GM18873 (cell line): Measurements from ENCODE around the gene MUC3A.
"Not testable (repeated sequence)": the region's sequence is repeated elsewhere in the genome, so short reads cannot be mapped to it uniquely, and the experiment has no call there.

ENCODE experiments used
- ATAC-seq: cut with Tn5 transposase; IDR thresholded peaks from one replicate; pipeline ENCODE4 v1.9.1; 2021; ENCODE audit warnings: mild to moderate bottlenecking, moderate library complexity, moderate number of reproducible peaks; ENCODE audit not compliant: unreplicated experiment, low FRiP score

Gene MUC3A

DNA sequence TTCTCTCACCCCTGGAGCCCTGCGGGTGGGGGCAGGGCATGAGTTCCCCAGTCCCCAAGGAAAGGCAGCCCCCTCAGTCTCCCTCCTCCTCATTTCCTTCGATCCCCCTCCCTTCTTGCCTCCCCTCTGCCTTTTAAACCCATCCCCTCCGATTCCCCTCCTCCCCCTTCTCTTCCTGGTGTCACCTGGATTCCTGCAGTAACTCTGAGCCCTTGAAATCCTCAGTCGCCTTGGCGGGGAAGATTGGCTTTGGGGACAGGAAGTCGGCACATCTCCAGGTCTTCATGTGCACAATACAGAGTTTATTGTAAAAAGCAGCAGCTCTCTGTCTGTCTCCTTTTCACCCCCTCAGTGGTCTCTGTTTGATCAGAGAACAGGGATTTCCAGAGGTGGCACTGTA lies 18.7 kb downstream of the MUC3A start:
- no peak for ATAC-seq

DNA sequence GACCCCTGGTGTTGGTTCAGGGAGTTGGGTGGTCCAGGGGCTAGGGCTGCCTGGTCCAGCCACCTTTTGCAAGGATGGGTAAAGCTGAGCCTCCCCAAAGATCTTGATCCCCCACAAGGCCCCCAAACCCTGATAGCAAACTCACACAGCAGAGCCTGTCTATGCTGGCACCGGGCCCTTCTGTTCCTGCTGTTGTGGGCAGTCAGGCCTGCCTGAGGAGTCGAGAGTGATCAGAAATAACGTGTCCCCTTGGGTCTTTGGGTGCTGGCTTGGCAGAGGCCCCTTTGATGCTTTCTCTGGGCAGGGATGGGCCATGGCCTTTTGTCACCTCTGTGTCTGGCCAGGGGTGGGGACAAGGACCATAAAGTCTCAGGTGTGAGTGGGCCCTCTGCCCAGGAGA lies 19.3 kb downstream of the MUC3A start:
- no peak for ATAC-seq

DNA sequence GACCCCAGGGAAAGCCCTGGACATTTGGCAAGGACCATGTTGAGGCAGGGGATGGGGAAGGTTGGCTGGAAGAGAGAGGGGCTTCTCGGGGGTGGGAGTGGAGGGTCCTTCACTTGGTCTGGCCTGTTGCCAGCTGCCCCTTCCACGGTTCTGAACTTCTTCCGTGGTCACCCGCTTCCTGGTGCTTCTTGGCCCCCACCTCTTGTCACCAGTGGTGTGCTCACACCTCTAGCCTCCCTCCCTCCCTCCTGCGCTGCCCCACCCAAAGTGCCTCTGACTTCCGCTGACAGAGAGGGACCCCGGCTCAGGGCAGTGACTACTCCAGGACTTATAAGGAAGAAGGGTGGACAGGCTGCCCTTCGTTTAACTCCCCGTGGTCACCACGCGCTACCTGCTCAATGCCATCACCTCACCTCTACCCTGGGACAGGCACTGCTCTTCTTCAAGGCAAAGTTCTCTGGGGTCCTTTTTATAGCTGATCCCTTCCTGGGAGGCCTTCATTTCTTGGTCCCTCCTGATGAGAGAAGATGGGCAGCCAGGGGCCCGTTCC lies 19.8 kb downstream of the MUC3A start, which contains the start of gene MUC12:
Gene MUC12, plus strand, starts transcription at position 500 of the 550 bp plus-strand sequence. CDS start 58 bp downstream, outside the sequence.
- no peak for ATAC-seq

DNA sequence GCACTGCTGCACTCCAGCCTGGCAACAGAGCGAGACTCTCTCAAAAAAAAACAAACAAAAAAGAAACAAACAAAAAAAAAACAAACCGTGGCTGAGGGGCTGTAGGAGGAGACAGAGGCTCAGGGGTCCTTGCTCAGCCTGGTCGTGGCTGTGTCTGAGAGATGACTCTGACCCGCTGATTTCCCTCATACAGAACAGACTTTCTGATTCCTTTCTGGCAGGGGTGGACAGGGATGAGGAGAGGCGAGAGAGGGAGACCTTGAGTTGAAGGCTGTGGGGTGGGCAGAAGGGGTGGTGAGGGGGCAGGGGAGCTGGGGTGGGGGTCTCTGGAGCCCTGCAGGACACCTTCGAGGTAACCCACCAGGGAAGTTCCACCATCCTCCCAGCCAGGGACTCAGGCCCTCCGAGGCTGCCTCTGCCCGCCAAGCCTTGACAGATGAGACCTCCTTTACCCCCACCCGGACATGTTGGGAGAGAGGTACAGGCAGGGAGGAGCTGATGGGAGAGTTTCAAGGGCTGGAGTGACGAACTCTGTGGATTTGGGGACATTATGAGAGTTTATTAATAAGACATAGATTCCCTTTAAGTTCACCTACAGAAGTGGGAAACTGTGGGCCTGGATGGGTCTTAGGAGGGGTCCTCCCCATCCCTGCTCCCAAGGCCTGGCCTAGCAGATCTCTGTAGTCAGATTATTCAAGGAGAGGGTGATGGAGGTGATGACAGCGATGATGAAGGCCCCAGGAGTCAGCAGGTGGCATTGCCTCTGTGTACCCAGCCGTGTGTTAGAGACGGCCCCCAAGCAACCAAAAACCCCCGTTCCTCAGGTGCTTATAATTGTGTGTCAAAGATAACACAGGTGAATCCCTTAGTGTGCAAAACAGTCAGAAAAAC lies 22.0 kb downstream of the MUC3A start:
- ATAC-seq, result no peak

DNA sequence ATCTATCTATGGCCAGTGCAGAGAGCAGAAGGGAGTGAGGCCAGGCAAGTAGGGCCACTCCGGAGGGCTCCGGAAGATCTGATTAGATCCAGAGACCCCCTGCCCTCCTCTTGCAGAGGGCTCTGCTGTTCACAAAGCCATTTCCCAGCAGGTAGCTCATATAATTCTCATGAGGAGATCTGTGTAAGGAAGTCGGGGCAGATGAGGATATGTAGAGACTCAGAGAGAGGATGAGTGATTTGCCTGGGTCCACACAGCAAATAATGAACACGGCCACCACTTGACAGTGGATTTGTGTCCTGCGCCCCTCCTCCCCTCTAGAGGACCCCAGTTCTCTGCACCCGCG lies 22.6 kb downstream of the MUC3A start:
- ATAC-seq, result no peak

DNA sequence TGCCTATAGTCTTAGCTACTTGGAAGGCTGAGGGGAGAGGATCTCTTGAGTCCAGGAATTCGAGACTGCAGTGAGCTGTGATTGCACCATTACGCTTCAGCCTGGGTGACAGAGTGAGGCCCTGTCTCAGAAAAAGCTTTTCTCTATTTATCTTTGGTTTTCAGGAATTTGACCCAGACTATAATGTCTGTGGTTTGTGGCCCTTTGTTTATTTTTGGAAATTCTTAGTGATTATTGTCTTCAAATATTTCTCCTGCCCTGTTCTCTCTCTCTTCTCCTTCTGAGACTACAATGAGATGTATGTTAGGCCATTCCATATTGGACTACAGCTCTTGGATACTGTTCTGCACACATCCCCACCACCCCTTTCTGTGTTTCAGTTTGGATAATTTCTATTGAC lies 24.7 kb downstream of the MUC3A start:
- no peak for ATAC-seq

DNA sequence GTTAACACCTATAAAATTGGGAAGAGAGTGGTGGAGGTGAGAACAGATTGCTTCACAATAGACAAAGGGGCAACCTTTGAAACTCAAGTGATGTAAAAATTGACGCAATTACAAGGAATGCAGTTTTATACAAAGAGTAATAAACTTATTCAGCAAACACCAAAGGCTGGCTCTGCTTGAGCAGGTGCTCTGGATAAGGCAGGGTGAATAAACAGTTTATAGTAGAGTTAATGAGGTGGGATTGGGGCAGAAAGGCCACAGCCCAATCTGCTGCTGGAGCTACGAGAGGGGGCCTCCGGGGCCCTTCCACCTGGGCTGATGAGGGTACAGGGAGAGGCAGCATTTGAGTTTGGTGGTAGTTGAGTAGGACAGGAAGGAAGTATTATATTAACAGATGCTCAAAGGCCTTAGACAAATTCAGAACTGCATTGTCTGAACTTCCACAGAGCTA lies 26.1 kb downstream of the MUC3A start:
- ATAC-seq, result no peak

DNA sequence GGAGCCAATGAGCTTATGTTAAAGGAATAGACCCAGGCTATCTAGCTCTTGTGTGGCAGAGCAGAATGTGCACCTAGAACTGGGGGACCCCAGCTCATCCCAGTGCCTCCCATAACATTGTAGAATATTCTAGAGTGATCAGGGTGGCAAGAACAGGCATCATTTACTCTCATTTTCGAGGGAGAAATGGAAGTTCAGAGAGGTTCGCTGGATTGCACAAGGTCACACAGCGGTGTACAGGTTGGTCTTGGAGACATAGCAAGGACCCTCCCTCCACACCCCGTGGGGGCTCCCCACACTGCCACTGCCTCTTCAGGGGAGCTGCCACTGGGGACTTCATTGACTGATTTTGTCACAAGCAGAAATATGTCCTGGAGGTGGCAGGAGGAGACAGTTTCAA lies 29.0 kb downstream of the MUC3A start:
- no peak for ATAC-seq

DNA sequence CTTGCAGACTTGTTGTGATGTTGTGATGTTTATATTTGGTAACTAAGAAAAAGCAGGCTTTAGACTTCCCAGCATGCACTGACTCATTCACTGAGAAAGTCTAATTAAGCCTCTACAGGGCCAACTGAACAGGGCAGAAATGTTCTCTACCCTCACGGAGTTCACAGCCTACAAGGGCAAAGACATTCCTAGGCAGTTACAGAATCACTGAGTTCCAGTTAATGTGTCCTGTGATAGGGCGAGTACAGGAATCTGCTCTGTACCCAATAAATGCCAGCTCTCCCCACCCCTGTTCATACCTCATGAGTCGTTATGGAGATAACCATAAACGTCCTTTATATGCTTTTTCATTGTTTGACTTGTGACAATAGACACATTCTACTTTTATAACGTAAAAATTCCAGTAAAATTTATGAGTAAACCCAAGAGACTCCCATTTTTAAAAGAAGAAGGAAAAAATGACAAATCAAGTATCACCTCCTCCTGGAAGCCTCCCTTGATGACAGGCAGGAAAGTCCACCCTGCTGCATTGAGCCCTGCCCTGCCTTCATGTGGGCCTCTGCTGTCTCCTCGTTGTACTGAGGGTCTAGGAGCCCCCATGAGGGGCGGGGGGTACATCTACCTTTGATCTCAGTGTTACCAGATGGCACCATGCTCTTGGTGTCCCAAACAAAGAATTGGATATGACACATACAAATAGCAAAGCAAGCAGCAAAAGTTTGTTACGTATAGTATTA lies 34.3 kb downstream of the MUC3A start:
- no peak for ATAC-seq

DNA sequence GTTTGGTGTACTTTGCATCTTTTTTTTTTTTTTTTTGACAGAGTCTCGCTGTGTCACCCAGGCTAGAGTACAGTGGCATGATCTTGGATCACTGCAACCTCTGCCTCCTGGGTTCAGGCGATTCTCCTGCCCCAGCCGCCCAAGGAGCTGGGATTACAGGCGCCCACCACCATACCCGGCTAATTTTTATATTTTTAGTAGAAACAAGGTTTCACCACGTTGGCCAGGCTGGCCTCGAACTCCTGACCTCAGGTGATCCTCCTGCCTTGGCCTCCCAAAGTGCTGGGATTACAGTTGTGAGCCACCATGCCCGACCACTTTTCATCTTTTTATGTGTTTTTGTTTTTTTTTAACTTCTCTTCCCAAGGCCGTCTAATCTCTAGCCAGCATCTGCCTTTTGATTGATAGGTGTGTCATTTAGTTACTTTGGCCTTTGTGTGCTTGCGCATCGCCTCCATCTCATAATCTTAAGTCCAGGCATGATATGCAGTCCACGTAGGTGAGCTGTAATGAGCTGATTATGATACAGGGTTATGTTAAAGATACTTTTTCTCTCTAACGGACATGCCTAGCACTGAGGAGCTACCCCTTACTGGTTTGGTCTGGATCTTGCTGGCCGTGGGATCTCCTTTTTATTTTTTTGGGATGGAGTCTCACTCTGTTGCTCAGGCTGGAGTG lies 35.0 kb downstream of the MUC3A start:
- ATAC-seq, result not testable (repeated sequence)

DNA sequence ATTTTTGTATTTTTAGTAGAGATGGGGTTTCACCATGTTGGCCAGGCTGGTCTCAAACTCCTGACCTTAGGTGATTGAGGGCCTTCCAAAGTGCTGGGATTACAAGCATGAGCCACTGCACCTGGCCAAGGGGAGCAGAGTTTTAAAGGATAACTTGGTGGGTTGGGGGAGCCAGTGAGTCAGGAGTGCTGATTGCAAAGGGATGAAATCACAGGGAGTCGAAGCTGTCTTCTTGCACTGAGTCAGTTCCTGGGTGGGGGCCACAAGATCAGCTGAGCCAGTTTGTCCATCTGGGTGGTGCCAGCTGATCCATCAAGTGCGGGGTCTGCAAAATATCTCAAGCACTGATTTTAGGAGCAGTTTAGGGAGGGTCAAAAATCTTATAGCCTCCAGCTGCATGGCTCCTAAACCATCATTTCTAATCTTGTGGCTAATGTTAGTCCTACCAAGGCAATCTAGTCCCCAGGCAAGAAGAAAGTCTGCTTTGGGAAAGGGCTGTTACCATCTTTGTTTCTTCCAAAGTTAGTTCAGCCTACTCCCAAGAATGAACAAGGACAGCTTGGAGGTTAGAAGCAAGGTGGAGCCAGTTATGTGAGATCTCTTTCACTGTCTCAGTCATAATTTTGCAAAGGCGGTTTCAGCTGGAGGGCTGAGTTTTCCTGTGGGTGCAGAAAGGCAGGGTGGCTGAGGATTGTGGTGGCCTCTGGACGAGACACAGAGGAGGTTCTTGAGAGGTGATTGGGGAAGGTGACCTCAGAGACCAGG lies 35.9 kb downstream of the MUC3A start:
- not testable (repeated sequence) for ATAC-seq

DNA sequence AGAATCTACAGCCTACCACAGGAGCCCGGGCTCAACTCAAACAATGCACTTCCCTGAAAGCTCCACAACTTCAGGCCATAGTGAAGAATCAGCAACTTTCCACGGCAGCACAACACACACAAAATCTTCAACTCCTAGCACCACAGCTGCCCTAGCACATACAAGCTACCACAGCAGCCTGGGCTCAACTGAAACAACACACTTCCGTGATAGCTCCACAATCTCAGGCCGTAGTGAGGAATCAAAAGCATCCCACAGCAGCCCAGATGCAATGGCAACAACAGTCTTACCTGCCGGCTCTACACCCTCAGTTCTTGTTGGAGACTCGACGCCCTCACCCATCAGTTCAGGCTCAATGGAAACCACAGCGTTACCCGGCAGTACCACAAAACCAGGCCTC lies 42.3 kb downstream of the MUC3A start:
- no peak for ATAC-seq

DNA sequence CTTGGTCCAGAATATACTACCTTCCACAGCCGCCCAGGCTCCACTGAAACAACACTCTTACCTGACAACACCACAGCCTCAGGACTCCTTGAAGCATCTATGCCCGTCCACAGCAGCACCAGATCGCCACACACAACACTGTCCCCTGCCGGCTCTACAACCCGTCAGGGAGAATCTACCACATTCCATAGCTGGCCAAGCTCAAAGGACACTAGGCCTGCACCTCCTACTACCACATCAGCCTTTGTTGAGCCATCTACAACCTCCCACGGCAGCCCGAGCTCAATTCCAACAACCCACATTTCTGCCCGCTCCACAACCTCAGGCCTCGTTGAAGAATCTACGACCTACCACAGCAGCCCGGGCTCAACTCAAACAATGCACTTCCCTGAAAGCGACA lies 42.9 kb downstream of the MUC3A start:
- ATAC-seq, result not testable (repeated sequence)

DNA sequence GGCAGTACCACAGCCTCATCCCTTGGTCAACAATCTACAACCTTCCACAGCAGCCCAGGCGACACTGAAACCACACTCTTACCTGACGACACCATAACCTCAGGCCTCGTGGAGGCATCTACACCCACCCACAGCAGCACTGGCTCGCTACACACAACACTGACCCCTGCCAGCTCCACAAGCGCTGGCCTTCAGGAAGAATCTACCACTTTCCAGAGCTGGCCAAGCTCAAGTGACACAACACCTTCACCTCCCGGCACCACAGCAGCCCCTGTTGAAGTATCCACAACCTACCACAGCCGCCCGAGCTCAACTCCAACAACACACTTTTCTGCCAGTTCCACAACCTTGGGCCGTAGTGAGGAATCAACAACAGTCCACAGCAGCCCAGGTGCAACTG lies 45.3 kb downstream of the MUC3A start:
- not testable (repeated sequence) for ATAC-seq

DNA sequence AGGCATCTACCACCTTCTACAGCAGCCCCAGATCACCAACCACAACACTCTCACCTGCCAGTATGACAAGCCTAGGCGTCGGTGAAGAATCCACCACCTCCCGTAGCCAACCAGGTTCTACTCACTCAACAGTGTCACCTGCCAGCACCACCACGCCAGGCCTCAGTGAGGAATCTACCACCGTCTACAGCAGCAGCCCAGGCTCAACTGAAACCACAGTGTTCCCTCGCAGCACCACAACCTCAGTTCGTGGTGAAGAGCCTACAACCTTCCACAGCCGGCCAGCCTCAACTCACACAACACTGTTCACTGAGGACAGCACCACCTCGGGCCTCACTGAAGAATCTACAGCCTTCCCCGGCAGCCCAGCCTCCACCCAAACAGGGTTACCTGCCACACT lies 49.2 kb downstream of the MUC3A start:
- ATAC-seq, result not testable (repeated sequence)

DNA sequence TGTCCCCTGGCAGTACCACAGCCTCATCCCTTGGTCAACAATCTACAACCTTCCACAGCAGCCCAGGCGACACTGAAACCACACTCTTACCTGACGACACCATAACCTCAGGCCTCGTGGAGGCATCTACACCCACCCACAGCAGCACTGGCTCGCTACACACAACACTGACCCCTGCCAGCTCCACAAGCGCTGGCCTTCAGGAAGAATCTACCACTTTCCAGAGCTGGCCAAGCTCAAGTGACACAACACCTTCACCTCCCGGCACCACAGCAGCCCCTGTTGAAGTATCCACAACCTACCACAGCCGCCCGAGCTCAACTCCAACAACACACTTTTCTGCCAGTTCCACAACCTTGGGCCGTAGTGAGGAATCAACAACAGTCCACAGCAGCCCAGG lies 50.0 kb downstream of the MUC3A start:
- not testable (repeated sequence) for ATAC-seq

DNA sequence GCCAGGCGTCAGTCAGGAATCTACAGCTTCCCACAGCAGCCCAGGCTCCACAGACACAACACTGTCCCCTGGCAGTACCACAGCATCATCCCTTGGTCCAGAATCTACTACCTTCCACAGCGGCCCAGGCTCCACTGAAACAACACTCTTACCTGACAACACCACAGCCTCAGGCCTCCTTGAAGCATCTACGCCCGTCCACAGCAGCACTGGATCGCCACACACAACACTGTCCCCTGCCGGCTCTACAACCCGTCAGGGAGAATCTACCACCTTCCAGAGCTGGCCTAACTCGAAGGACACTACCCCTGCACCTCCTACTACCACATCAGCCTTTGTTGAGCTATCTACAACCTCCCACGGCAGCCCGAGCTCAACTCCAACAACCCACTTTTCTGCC lies 50.7 kb downstream of the MUC3A start:
- ATAC-seq, result not testable (repeated sequence)

DNA sequence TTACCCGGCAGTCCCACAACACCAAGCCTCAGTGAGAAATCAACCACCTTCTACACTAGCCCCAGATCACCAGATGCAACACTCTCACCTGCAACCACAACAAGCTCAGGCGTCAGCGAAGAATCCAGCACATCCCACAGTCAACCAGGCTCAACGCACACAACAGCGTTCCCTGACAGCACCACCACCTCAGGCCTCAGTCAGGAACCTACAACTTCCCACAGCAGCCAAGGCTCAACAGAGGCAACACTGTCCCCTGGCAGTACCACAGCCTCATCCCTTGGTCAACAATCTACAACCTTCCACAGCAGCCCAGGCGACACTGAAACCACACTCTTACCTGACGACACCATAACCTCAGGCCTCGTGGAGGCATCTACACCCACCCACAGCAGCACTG lies 53.0 kb downstream of the MUC3A start:
- ATAC-seq, result not testable (repeated sequence)

DNA sequence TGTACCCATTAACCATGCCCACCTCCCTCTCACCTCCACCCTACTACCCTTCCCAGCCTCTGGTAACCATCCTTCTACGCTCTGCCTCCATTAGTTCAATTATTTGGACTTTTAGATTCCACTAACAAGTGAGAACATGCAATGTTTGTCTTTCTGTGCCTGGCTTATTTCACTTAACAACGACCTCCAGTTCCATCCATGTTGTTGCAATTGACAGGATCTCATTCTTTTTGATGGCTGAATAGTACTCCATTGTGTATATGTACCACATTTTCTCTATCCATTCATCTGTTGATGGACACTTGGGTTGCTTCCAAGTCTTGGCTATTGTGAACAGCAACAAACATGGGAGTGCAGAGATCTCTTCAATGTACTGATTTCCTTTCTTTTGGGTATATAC lies 58.0 kb downstream of the MUC3A start:
- ATAC-seq, result not testable (repeated sequence)

DNA sequence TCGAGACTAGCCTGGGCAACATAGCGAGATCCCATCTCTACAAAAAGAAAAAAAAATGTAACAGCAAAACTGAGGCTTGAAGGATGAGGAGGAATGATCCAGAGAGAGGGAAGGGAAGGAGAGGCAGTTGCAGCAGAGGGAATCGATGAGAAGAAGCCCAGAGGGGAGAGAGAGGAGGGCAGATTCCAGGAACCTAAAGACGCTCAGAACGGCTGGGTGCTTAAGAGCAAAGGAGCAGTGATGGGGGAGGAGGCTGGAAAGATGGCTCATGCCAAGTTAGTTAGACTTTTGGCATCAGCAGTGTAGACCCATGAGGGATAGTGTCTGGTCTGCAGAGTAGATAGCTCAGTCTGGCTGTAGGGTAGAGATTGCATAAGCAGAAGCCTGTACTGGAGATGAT lies 60.3 kb downstream of the MUC3A start:
- ATAC-seq, result no peak
